A549 (cell line): ENCODE results near the gene GSK3A. TPM values are rescaled to one million over a fixed set of nuclear protein-coding genes. Genes with fewer than 3 reads are reported as not detected.

ENCODE experiments used
- ATAC-seq, 2 experiments: fragments of 200-7000 bp in 1 of 2; fragments of >200 bp in 1 of 2; cut with Nextera tagmentation in 1 of 2; cut with Tn5 transposase in 1 of 2; 3 replicates each; pipeline versions ENCODE4 v1.8.0 to v1.9.1; 2018 to 2020; ENCODE audit warnings: mild to moderate bottlenecking in 1 of 2, moderate library complexity in 1 of 2
- CTCF ChIA-PET: fragments of 300-600 bp; sonication (Branson Sonifier 250); formaldehyde crosslinking; extraction: SDS; loops from one replicate; lab custom pipeline; 2021; ENCODE audit warnings: antibody characterized with exemption, inconsistent platforms; lab: Yijun Ruan, JAX
- POLR2A ChIA-PET: fragments of 350-600 bp; formaldehyde crosslinking; extraction: SDS; loops from one replicate; lab custom pipeline; 2021; ENCODE audit warnings: antibody characterized with exemption, inconsistent platforms; lab: Yijun Ruan, JAX
- DNase-seq, 2 experiments: peaks; one replicate each; pipeline versions ENCODE4 v3.0.0 to v3.0.0-alpha.2; 2011 to 2016; ENCODE audit warnings: low read depth in 1 of 2, low spot score in 1 of 2
- FAIRE-seq: peaks from 2 replicates; lab custom pipeline; 2011; peaks lifted over from hg19 to GRCh38; lab: Jason Lieb, UNC
- H3K27ac ChIP-seq, 2 experiments: fragments of >200 bp; sonication (Bioruptor Twin); formaldehyde crosslinking; 3 replicates each; pipeline ENCODE4 v1.5.1; 2016 to 2017
- H3K4me1 ChIP-seq: fragments of >200 bp; sonication (Bioruptor Twin); formaldehyde crosslinking; 3 replicates; pipeline ENCODE4 v1.6.1; 2016
- H3K4me2 ChIP-seq: fragments of >200 bp; sonication (Bioruptor Twin); formaldehyde crosslinking; 3 replicates; pipeline ENCODE4 v1.6.1; 2016
- H3K4me3 ChIP-seq: fragments of >200 bp; sonication (Bioruptor Twin); formaldehyde crosslinking; 3 replicates; pipeline ENCODE4 v1.5.1; 2016
- H3K9me3 ChIP-seq: fragments of >200 bp; sonication (Bioruptor Twin); formaldehyde crosslinking; 3 replicates; pipeline ENCODE4 v1.6.1; 2016
- BHLHE40 ChIP-seq: IDR thresholded peaks from 2 replicates; pipeline ENCODE4 v1.6.1; 2012; ENCODE audit warnings: low read depth, low read length, inconsistent platforms
- CBX2 ChIP-seq: fragments of 200-600 bp; sonication (generic); IDR thresholded peaks from 2 replicates; pipeline ENCODE4 v1.6.1; 2016; ENCODE audit warnings: low read depth, mild to moderate bottlenecking, borderline replicate concordance
- CHD2 ChIP-seq: fragments of 150-350 bp; IDR thresholded peaks from 2 replicates; pipeline ENCODE4 v1.6.1; 2014; ENCODE audit warnings: low read length; ENCODE audit not compliant: partially characterized antibody
- CTCF ChIP-seq: fragments of >200 bp; sonication (Bioruptor Twin); formaldehyde crosslinking; IDR thresholded peaks from 3 replicates; pipeline ENCODE4 v1.5.1; 2016
- E2F6 ChIP-seq: IDR thresholded peaks from 2 replicates; pipeline ENCODE4 v1.6.1; 2012; ENCODE audit warnings: low read depth, borderline replicate concordance
- EHF ChIP-seq: fragments of 250-450 bp; sonication (Bioruptor Pico); IDR thresholded peaks from 2 replicates; pipeline ENCODE4 v1.5.0; 2020; ENCODE audit warnings: mild to moderate bottlenecking
- EP300 ChIP-seq, 2 experiments: fragments of >200 bp; sonication (Bioruptor Twin); formaldehyde crosslinking; IDR thresholded peaks; 2 replicates in 1 of 2; 3 replicates in 1 of 2; pipeline ENCODE4 v1.6.1; 2016 to 2017
- FOSB ChIP-seq: fragments of 250-450 bp; sonication (Bioruptor Pico); IDR thresholded peaks from 2 replicates; pipeline ENCODE4 v1.5.0; 2020; ENCODE audit warnings: mild to moderate bottlenecking, moderate library complexity
- FOXS1 ChIP-seq: fragments of 250-450 bp; sonication (Bioruptor Pico); IDR thresholded peaks from 2 replicates; pipeline ENCODE4 v1.5.0; 2020; ENCODE audit warnings: mild to moderate bottlenecking, moderate library complexity
- HDAC2 ChIP-seq: fragments of 200-600 bp; sonication (generic); IDR thresholded peaks from 2 replicates; pipeline ENCODE4 v1.6.1; 2016
- HES2 ChIP-seq: fragments of >200 bp; sonication (Bioruptor Twin); formaldehyde crosslinking; IDR thresholded peaks from 2 replicates; pipeline ENCODE4 v1.6.1; 2016
- HMGXB4 ChIP-seq: fragments of 250-450 bp; sonication (Bioruptor Pico); IDR thresholded peaks from 2 replicates; pipeline ENCODE4 v1.5.0; 2021; ENCODE audit warnings: mild to moderate bottlenecking, moderate library complexity, borderline replicate concordance
- HOXA7 ChIP-seq: fragments of 250-450 bp; sonication (Bioruptor Pico); IDR thresholded peaks from 2 replicates; pipeline ENCODE4 v1.5.0; 2020; ENCODE audit warnings: mild to moderate bottlenecking, moderate library complexity
- HOXB13 ChIP-seq: fragments of 250-450 bp; sonication (Bioruptor Pico); IDR thresholded peaks from 2 replicates; pipeline ENCODE4 v1.5.0; 2020; ENCODE audit warnings: low read depth, mild to moderate bottlenecking, moderate library complexity
- KDM1A ChIP-seq: fragments of 200-600 bp; sonication (generic); IDR thresholded peaks from 2 replicates; pipeline ENCODE4 v1.6.1; 2016; ENCODE audit warnings: low read depth, mild to moderate bottlenecking
- MAFK ChIP-seq: fragments of 450-650 bp; IDR thresholded peaks from 2 replicates; pipeline ENCODE4 v1.6.1; 2014; ENCODE audit not compliant: partially characterized antibody
- MAX ChIP-seq: IDR thresholded peaks from 2 replicates; pipeline ENCODE4 v1.6.1; 2012
- MAZ ChIP-seq: fragments of 150-350 bp; IDR thresholded peaks from 2 replicates; pipeline ENCODE4 v1.6.1; 2014; ENCODE audit warnings: antibody characterized with exemption, low read depth, low read length, borderline replicate concordance
- MYC ChIP-seq: IDR thresholded peaks from 2 replicates; pipeline ENCODE4 v1.6.1; 2012; ENCODE audit warnings: mild to moderate bottlenecking, inconsistent platforms, low read length, improper control_type of control experiment, borderline replicate concordance
- NPAS2 ChIP-seq: fragments of 250-450 bp; sonication (Bioruptor Pico); IDR thresholded peaks from 2 replicates; pipeline ENCODE4 v1.8.0; 2022; ENCODE audit warnings: mild to moderate bottlenecking, moderate library complexity, borderline replicate concordance
- PBX3 ChIP-seq: IDR thresholded peaks from 2 replicates; pipeline ENCODE4 v1.6.1; 2012
- RARB ChIP-seq: fragments of 250-450 bp; sonication (Bioruptor Pico); IDR thresholded peaks from 2 replicates; pipeline ENCODE4 v1.8.0; 2021; ENCODE audit warnings: mild to moderate bottlenecking, moderate library complexity
- RFX5 ChIP-seq: fragments of 450-650 bp; IDR thresholded peaks from 2 replicates; pipeline ENCODE4 v1.7.1; 2014; ENCODE audit warnings: antibody characterized with exemption, mild to moderate bottlenecking, moderate library complexity
- SMC3 ChIP-seq: fragments of >200 bp; sonication (Bioruptor Twin); formaldehyde crosslinking; IDR thresholded peaks from 3 replicates; pipeline ENCODE4 v1.6.1; 2018; ENCODE audit warnings: inconsistent platforms
- SREBF2 ChIP-seq: fragments of 450-650 bp; IDR thresholded peaks from 2 replicates; pipeline ENCODE4 v1.6.1; 2014; ENCODE audit warnings: mild to moderate bottlenecking, moderate library complexity
- USF2 ChIP-seq: fragments of 450-650 bp; IDR thresholded peaks from 2 replicates; pipeline ENCODE4 v1.6.1; 2014; ENCODE audit warnings: antibody characterized with exemption
- ZFP36 ChIP-seq: fragments of 450-650 bp; IDR thresholded peaks from 2 replicates; pipeline ENCODE4 v1.6.1; 2014; ENCODE audit warnings: borderline replicate concordance; ENCODE audit not compliant: partially characterized antibody
- ZNF302 ChIP-seq: fragments of 250-450 bp; sonication (Bioruptor Pico); IDR thresholded peaks from 2 replicates; pipeline ENCODE4 v1.9.0; 2021; ENCODE audit warnings: inconsistent platforms, mild to moderate bottlenecking, moderate library complexity
- ZSCAN20 ChIP-seq: fragments of 250-450 bp; sonication (Bioruptor Pico); IDR thresholded peaks from 2 replicates; pipeline ENCODE4 v1.8.0; 2022; ENCODE audit warnings: mild to moderate bottlenecking, moderate library complexity
- WGBS: methylation state at CpG from one replicate; pipeline ENCODE4 v1.1.6; 2017; ENCODE audit errors: missing lambda C conversion rate; 5-methylcytosine and 5-hydroxymethylcytosine counted together
- polyA plus RNA-seq, 4 experiments: library from polyadenylated mRNA; depleted of rRNA in 3 of 4; stranded (reverse); fragments of >200 nt; fragmentation: RNase III in 1 of 4; extraction: RNeasy Plus Mini Kit Qiagen cat#74134 plus additional on column Dnase treatment in 1 of 4; gene quantifications; 2 replicates in 3 of 4; 3 replicates in 1 of 4; pipeline ENCODE4 v1.2.3, GENCODE V29; 2011 to 2017

Gene GSK3A
- polyA plus RNA-seq, 2 of the 4 experiments (the other 2 are of a cell fraction): 55.2 to 85.1 TPM

GRCh38 chr19:42276821-42277220, 34.4 kb upstream of the GSK3A start:
- TF ChIP-seq USF2: no peak
- no peak for TF ChIP-seq ZNF302
- no peak for TF ChIP-seq FOSB (CRISPR knock-in tag)
- no peak for TF ChIP-seq KDM1A
- no peak for TF ChIP-seq CBX2
- no peak for TF ChIP-seq EP300 (IDR thresholded peaks at IDR 0.05)
- TF ChIP-seq MAZ: no peak
- no peak for TF ChIP-seq E2F6
- no peak for TF ChIP-seq HDAC2
- no peak for TF ChIP-seq EHF (CRISPR knock-in tag)
- no peak for TF ChIP-seq BHLHE40
- no peak for TF ChIP-seq CTCF
- TF ChIP-seq ZSCAN20: no peak
- no peak for TF ChIP-seq RFX5
- no peak for TF ChIP-seq PBX3
- no peak for TF ChIP-seq RARB (CRISPR knock-in tag)
- no peak for TF ChIP-seq MAFK
- no peak for TF ChIP-seq HES2
- TF ChIP-seq FOXS1 (CRISPR knock-in tag): no peak
- TF ChIP-seq, all 56 proteins: peak for 0
- FAIRE-seq: peak; percentile 18
- no peak for DNase-seq
- no peak overlapping the region for H3K4me2 ChIP-seq
- no peak overlapping the region for H3K4me3 ChIP-seq
- H3K9me3 ChIP-seq: no peaks in the 10 kb centered on the region
- 82% methylated on average over 4 of the region's 4 CpGs for WGBS
- ChIA-PET POLR2A (no interaction called here), CTCF (interaction anchor here (1.2 to 14.6 kb wide), 5 partner anchors 9 to 144 kb away, joined by 5 to 373 read pairs (median 34); partner anchors contain the start of genes ERF and GSK3A)
- H3K27ac ChIP-seq: no peak overlapping the region
- no peak for ATAC-seq
- H3K4me1 ChIP-seq: peaks cover 32% of the 10 kb centered on the region

- FAIRE-seq (peak; percentile 23), DNase-seq (no peak), ATAC-seq (no peak)
- ChIA-PET POLR2A (no interaction called here), CTCF (interaction anchor here (1.2 to 14.6 kb wide), 4 partner anchors 9 to 143 kb away, joined by 5 to 373 read pairs (median 114); partner anchors contain the start of gene GSK3A)
- Histone ChIP-seq H3K9me3 (no peaks in the 10 kb centered on the region), H3K4me3 (no peak overlapping the region), H3K27ac (no peak overlapping the region), H3K4me2 (no peak overlapping the region), H3K4me1 (peaks cover 29% of the 10 kb centered on the region)
- 85% methylated on average over 3 of the region's 3 CpGs for WGBS
- TF ChIP-seq ZFP36 (no peak), HES2 (no peak), USF2 (no peak), RARB (CRISPR knock-in tag) (no peak), SREBF2 (no peak), MYC (no peak), HMGXB4 (CRISPR knock-in tag) (no peak), FOXS1 (CRISPR knock-in tag) (no peak), NPAS2 (CRISPR knock-in tag) (no peak), BHLHE40 (no peak), MAX (no peak), MAFK (no peak), HOXA7 (CRISPR knock-in tag) (no peak), CHD2 (no peak), HOXB13 (CRISPR knock-in tag) (no peak), HDAC2 (no peak), SMC3 (no peak)
Measured at GRCh38 chr19:42276284-42276683, 33.9 kb upstream of the GSK3A start.
